ENCODE data around the gene ALLC.
"Not testable (repeated sequence)": the region's sequence is repeated elsewhere in the genome, so short reads cannot be mapped to it uniquely, and the experiment has no call there.

Gene ALLC

DNA sequence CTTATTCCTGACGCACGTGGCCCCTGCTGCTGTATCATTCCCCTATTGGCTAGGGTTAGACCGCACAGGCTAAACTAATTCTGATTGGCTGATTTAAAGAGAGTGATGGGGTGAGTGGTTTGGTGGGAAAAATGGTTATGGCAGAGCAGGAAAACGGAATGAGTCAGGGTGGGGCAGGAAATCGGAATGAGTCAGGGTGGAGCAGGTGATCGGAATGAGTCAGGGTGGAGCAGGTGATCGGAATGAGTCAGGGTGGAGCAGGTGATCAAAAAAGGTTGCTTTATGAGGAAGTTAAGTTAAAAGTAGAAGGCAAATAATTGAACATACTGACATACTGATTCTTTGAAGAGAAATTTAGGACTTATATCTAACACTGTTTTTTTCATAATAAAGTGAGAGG, 2.6 kb downstream of the ALLC start:
- DNase-seq (ENCODE audit: low read depth), result not testable (repeated sequence)

DNA sequence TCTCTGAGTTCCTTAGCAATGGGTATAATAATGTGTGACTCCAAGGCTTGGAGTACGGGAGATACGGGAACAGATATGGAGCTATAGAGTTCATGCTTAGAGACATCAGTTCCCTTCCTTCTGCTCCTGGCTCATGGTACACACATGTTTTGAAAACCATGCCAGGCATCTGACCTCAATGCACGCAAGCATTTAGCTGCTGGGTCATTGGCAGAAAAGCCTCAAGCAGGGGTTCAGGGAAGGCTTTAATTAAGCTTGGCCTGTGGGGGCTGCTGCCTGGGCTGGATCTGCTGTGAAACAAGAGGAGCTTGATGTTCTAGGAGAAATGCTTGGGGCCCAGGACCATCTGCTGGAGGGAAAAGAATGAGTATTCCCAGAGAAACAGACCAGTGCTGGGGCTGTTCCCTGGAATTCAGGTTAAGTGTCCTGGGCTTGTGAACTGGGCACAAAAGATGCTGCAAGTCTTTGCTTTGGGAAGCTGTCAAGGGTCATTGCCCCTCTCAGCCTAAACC, 3.2 kb downstream of the ALLC start:
- no peak overlapping the region for H3K4me3 ChIP-seq (ENCODE audit: low read length)
- no peak overlapping the region for H3K9ac ChIP-seq (ENCODE audit: low read length)
- H3K4me1 ChIP-seq (ENCODE audit: control insufficient read depth, insufficient read depth, low read length), result peaks cover 11% of the 10 kb centered on the region
- no peaks in the 10 kb centered on the region for H3K9me3 ChIP-seq (ENCODE audit: control insufficient read depth, low read length)
- peaks cover 5% of the 10 kb centered on the region for H3K27me3 ChIP-seq (replicated peaks; ENCODE audit: control insufficient read depth, insufficient read depth, low read length)
- no peaks in the 10 kb centered on the region for H3K36me3 ChIP-seq (ENCODE audit: control insufficient read depth, insufficient read depth, low read length, severe bottlenecking)
- DNase-seq (ENCODE audit: low read depth), result peak; percentile 8

More for the DNA sequence above, 2.6 kb downstream of the ALLC start:
- not testable (repeated sequence) for H3K27me3 ChIP-seq (replicated peaks; ENCODE audit: control insufficient read depth, insufficient read depth, low read length); H3K9me3 ChIP-seq (ENCODE audit: control insufficient read depth, low read length); H3K36me3 ChIP-seq (ENCODE audit: control insufficient read depth, insufficient read depth, low read length, severe bottlenecking); H3K9ac ChIP-seq (ENCODE audit: low read length); H3K4me3 ChIP-seq (ENCODE audit: low read length)
- H3K4me1 ChIP-seq (ENCODE audit: control insufficient read depth, insufficient read depth, low read length), result peaks cover 11% of the 10 kb centered on the region

DNA sequence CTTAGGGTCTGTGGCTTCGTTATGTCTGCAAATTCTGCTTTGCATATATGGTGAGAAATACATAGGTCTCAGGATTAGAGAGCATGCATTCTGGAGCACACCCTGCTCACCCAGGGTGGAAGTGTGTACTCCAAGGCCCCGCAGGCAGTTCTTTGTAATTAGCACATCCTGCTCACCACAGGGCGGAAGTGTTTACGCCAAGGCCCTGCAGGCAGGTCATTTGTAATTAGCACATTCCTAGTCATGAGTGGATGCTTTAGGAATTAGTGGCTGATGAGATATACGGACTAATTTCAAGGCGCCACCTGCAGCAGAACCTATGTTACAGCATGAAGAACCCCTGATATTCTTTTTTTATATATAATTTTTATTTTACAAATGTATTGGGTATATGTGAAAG, 4.2 kb downstream of the ALLC start:
- Histone ChIP-seq H3K9ac (ENCODE audit: low read length) (no peak overlapping the region), H3K36me3 (ENCODE audit: control insufficient read depth, insufficient read depth, low read length, severe bottlenecking) (no peaks in the 10 kb centered on the region), H3K27me3 (replicated peaks; ENCODE audit: control insufficient read depth, insufficient read depth, low read length) (peaks cover 13% of the 10 kb centered on the region), H3K9me3 (ENCODE audit: control insufficient read depth, low read length) (no peaks in the 10 kb centered on the region), H3K4me1 (ENCODE audit: control insufficient read depth, insufficient read depth, low read length) (peaks cover 11% of the 10 kb centered on the region), H3K4me3 (ENCODE audit: low read length) (no peak overlapping the region)
- no peak for DNase-seq (ENCODE audit: low read depth)

DNA sequence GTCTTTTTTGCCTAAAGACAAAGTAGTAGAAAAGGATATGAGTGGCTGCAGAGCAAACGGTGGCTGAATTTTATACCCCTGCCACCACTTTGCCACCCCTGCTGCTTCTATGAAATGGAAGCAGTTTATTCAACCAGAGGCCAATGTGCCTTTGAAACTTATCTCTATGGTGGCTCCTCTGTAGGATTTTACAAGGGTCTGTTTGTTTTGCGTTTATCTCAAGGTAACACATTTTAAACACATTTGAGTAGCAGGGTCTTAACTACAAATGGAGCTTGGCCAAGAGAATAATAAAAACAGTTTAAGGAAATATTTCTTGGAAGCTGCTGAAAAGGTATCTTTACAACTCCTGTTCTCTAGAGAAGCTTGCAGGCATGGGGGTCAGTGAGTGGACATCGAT, 6.1 kb downstream of the ALLC start:
- Histone ChIP-seq H3K36me3 (ENCODE audit: control insufficient read depth, insufficient read depth, low read length, severe bottlenecking) (no peaks in the 10 kb centered on the region), H3K9ac (ENCODE audit: low read length) (no peak overlapping the region), H3K4me3 (ENCODE audit: low read length) (no peak overlapping the region), H3K9me3 (ENCODE audit: control insufficient read depth, low read length) (no peaks in the 10 kb centered on the region), H3K4me1 (ENCODE audit: control insufficient read depth, insufficient read depth, low read length) (peaks cover 8% of the 10 kb centered on the region), H3K27me3 (replicated peaks; ENCODE audit: control insufficient read depth, insufficient read depth, low read length) (peaks cover 16% of the 10 kb centered on the region)
- no peak for DNase-seq (ENCODE audit: low read depth)

DNA sequence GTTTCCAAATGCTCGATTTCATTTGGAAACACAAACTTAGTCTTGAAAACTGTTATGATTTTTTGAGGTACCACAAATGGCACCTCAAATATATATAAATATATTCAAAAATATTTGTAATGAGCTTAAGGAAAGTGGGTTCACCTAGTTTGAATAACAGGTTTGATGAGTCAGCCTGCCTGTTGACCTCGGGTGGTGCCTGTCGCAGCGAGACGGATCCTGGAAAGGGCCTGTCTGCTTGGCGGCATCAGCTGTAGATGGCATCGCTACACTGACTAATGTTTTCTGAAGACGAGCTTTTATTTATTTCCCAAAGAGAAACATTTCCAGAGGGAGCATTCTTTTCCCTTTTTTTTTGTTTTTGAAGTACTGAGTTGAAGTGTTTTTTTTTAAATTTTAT, 6.9 kb downstream of the ALLC start:
- Histone ChIP-seq H3K4me3 (ENCODE audit: low read length) (no peak overlapping the region), H3K27me3 (replicated peaks; ENCODE audit: control insufficient read depth, insufficient read depth, low read length) (peaks cover 16% of the 10 kb centered on the region), H3K9ac (ENCODE audit: low read length) (no peak overlapping the region), H3K36me3 (ENCODE audit: control insufficient read depth, insufficient read depth, low read length, severe bottlenecking) (no peaks in the 10 kb centered on the region), H3K9me3 (ENCODE audit: control insufficient read depth, low read length) (no peaks in the 10 kb centered on the region), H3K4me1 (ENCODE audit: control insufficient read depth, insufficient read depth, low read length) (peaks cover under 1% of the 10 kb centered on the region)
- DNase-seq (ENCODE audit: low read depth), result no peak

DNA sequence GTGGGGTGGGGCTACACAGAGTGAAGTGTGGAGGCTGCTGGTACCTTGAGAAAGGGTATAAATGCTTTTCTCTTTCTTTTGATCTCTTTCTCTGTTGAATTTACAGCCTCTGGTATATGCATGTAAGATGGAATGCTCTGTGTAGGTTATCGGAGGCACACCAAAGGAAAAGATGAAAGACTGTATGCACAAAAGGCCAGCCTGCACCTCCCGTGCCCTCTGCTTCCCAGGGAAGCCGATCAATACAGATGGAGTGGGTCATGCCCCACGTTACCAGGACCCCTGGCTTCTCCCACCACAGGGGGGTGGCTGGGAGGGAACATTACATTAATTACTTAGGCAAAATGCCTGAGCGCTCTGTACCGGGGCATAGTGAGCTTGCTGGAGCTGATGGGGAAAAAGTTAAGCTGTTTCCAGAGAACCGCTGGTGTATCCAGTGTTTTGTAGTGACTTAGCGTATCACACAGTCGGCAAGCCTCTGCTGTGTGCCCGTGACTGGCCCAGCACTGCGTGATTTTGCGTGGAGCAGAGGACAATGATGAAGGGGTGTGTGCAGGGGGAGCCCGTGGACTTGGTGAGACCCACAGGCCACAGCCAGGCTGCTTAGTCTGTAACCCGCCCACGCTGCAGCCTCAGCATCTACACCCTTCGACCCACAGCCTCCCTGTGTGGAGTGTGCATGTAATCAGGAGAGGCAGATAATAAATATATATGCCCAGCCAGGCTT, 8.0 kb downstream of the ALLC start:
- no peak overlapping the region for H3K9ac ChIP-seq (ENCODE audit: low read length)
- no peak overlapping the region for H3K4me3 ChIP-seq (ENCODE audit: low read length)
- no peak for DNase-seq (ENCODE audit: low read depth)
- H3K4me1 ChIP-seq (ENCODE audit: control insufficient read depth, insufficient read depth, low read length), result no peaks in the 10 kb centered on the region
- no peaks in the 10 kb centered on the region for H3K9me3 ChIP-seq (ENCODE audit: control insufficient read depth, low read length)
- peaks cover 18% of the 10 kb centered on the region for H3K27me3 ChIP-seq (replicated peaks; ENCODE audit: control insufficient read depth, insufficient read depth, low read length)
- H3K36me3 ChIP-seq (ENCODE audit: control insufficient read depth, insufficient read depth, low read length, severe bottlenecking), result no peaks in the 10 kb centered on the region

DNA sequence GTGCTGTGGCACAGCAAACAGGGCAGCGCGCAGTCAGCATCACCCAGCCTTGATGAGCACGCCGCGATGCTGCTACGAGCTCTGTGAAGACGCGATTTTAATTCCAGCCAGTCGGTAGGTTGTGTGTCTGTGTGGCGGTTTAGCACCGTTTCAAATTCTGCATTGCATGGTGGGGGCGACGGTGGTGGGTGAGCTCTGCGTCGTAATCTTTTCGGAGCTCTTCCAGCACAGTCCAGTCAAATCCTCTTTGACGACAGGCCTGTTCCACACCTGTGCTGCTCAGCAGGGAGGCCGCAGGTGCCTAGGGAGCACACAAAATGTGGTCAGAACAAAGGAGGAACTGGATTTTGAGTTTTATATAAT, 8.6 kb downstream of the ALLC start:
- H3K4me1 ChIP-seq (ENCODE audit: control insufficient read depth, insufficient read depth, low read length), result no peaks in the 10 kb centered on the region
- H3K9ac ChIP-seq (ENCODE audit: low read length), result no peak overlapping the region
- peaks cover 21% of the 10 kb centered on the region for H3K27me3 ChIP-seq (replicated peaks; ENCODE audit: control insufficient read depth, insufficient read depth, low read length)
- H3K36me3 ChIP-seq (ENCODE audit: control insufficient read depth, insufficient read depth, low read length, severe bottlenecking), result no peaks in the 10 kb centered on the region
- no peak for DNase-seq (ENCODE audit: low read depth)
- no peak overlapping the region for H3K4me3 ChIP-seq (ENCODE audit: low read length)
- no peaks in the 10 kb centered on the region for H3K9me3 ChIP-seq (ENCODE audit: control insufficient read depth, low read length)

DNA sequence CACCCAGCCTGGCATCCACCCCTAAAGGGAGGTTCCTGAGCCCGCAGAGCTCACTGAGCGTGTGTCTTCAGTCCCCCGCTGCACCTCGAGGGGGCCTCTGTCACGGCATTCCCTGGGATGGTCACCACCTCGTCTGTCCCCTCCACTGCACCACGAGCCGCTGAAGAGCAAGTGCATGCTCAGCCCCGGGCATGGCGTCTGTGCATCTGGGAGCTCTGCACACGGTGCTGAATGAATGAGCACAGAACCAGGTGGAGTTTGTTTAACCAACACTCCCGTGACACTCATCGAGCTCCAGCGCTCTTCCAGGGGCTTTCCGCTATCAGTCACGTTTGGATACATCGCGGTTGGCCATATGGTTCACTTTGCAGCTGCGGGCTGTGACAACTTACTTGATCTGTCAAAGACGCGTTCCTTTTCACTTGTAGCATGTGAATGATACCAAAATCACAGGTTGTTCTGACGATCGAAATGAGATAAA, 9.2 kb downstream of the ALLC start:
- no peaks in the 10 kb centered on the region for H3K4me1 ChIP-seq (ENCODE audit: control insufficient read depth, insufficient read depth, low read length)
- no peak for DNase-seq (ENCODE audit: low read depth)
- no peaks in the 10 kb centered on the region for H3K36me3 ChIP-seq (ENCODE audit: control insufficient read depth, insufficient read depth, low read length, severe bottlenecking)
- H3K4me3 ChIP-seq (ENCODE audit: low read length), result no peak overlapping the region
- no peaks in the 10 kb centered on the region for H3K9me3 ChIP-seq (ENCODE audit: control insufficient read depth, low read length)
- peaks cover 21% of the 10 kb centered on the region for H3K27me3 ChIP-seq (replicated peaks; ENCODE audit: control insufficient read depth, insufficient read depth, low read length)
- no peak overlapping the region for H3K9ac ChIP-seq (ENCODE audit: low read length)

DNA sequence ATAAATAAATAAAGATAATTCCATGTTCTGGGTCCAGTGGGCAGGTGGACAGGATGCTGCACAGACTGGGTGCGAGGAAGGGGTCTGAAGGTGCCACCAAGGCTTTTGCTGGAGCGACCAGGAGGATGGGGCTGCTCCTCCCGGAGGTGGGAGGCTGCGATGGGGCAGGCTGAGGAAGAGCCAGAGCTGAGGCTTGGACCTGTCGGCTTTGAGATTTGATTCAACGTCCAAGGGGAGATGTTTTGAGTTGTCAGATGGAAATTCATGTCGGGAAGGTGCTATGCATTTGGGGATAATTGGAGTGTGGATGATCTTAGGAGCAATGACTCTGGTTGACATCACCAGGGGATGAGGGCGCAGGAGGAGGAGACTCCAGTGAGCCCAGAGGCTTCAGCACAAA, 11.7 kb downstream of the ALLC start:
- Histone ChIP-seq H3K36me3 (ENCODE audit: control insufficient read depth, insufficient read depth, low read length, severe bottlenecking) (no peaks in the 10 kb centered on the region), H3K9ac (ENCODE audit: low read length) (no peak overlapping the region), H3K9me3 (ENCODE audit: control insufficient read depth, low read length) (no peaks in the 10 kb centered on the region), H3K4me3 (ENCODE audit: low read length) (no peak overlapping the region), H3K4me1 (ENCODE audit: control insufficient read depth, insufficient read depth, low read length) (no peaks in the 10 kb centered on the region), H3K27me3 (replicated peaks; ENCODE audit: control insufficient read depth, insufficient read depth, low read length) (peaks cover 16% of the 10 kb centered on the region)
- DNase-seq (ENCODE audit: low read depth), result no peak

DNA sequence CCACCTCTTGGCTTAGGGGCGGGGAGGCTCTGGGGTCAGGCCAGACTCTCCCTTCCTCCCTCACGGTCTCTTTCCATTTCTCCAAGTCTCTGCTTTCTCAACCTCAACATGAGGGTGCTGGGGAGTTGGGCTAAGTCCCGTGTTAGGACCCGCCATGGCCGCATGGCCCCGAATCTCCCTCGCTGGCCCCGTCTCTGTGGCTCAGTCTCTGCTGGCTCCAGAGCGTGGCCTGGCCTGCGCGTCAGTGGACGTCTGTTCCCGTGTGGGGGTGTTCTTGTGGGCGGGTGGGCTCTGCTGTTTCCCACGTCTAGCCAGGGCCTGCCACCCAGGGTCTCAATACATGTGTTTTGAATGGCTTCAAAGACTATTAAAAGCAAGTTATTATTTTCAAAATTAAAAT, 12.4 kb downstream of the ALLC start:
- Histone ChIP-seq H3K9me3 (ENCODE audit: control insufficient read depth, low read length) (no peaks in the 10 kb centered on the region), H3K9ac (ENCODE audit: low read length) (no peak overlapping the region), H3K4me3 (ENCODE audit: low read length) (no peak overlapping the region), H3K27me3 (replicated peaks; ENCODE audit: control insufficient read depth, insufficient read depth, low read length) (peaks cover 16% of the 10 kb centered on the region), H3K36me3 (ENCODE audit: control insufficient read depth, insufficient read depth, low read length, severe bottlenecking) (no peaks in the 10 kb centered on the region), H3K4me1 (ENCODE audit: control insufficient read depth, insufficient read depth, low read length) (no peaks in the 10 kb centered on the region)
- no peak for DNase-seq (ENCODE audit: low read depth)

DNA sequence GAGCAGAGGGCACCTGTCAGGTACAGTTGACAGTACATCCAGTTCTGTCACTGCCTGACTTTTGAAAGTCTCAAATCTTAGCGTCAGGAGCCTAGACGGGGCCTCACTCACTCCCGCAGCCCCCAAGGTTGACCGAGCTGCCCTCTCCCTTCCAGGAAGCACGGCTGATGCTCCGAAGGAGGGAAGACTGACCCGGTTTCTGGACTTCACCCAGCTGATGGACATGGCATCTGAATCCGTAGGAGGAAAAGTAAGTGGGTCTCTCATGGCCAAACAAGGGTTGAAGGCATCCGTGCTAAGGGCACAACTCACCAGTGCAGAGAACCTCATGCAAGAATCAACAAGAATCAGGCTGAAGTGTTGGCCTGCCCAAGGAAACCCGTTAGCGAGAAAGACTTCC, 12.9 kb downstream of the ALLC start:
- Histone ChIP-seq H3K4me1 (ENCODE audit: control insufficient read depth, insufficient read depth, low read length) (no peaks in the 10 kb centered on the region), H3K9ac (ENCODE audit: low read length) (no peak overlapping the region), H3K4me3 (ENCODE audit: low read length) (no peak overlapping the region), H3K27me3 (replicated peaks; ENCODE audit: control insufficient read depth, insufficient read depth, low read length) (peaks cover 16% of the 10 kb centered on the region), H3K9me3 (ENCODE audit: control insufficient read depth, low read length) (no peaks in the 10 kb centered on the region), H3K36me3 (ENCODE audit: control insufficient read depth, insufficient read depth, low read length, severe bottlenecking) (no peaks in the 10 kb centered on the region)
- DNase-seq (ENCODE audit: low read depth), result no peak
